SH-SY5Y (cell line): Measurements from ENCODE around the gene ODF4.

Experiments
- GATA2 ChIP-seq: IDR thresholded peaks from 2 replicates; pipeline ENCODE4 v1.6.1; 2011; ENCODE audit warnings: mild to moderate bottlenecking, low read depth, low read length
- GATA3 ChIP-seq: IDR thresholded peaks from 2 replicates; pipeline ENCODE4 v1.6.1; 2011; ENCODE audit warnings: low read depth, mild to moderate bottlenecking, low read length, moderate library complexity

- TF ChIP-seq GATA2 (no peak), GATA3 (no peak)
Observed at GRCh38 chr17:8311131-8311790, 28.4 kb upstream of the ODF4 start.
